H1 (cell line): Measurements from ENCODE around the gene MAD2L2. TPM values are rescaled to one million over a fixed set of nuclear protein-coding genes. Genes with fewer than 3 reads are reported as not detected.

Experiments
- CEBPB ChIP-seq: IDR thresholded peaks from 2 replicates; pipeline ENCODE4 v1.6.1; 2012; ENCODE audit warnings: low read depth, low read length
- KDM1A ChIP-seq: fragments of 200-600, 300-600 bp; sonication (generic); IDR thresholded peaks from 2 replicates; pipeline ENCODE4 v1.7.1; 2016; ENCODE audit warnings: mild to moderate bottlenecking, low read length, borderline replicate concordance
- SP2 ChIP-seq: IDR thresholded peaks from 2 replicates; pipeline ENCODE4 v1.6.1; 2012; ENCODE audit warnings: mild to moderate bottlenecking, low read length, inconsistent platforms
- polyA plus RNA-seq, 7 experiments: library from polyadenylated mRNA; depleted of rRNA in 3 of 7; stranded (reverse) in 5 of 7; unstranded in 2 of 7; fragments of >200 nt in 5 of 7; fragments of 200-250 nt in 2 of 7; gene quantifications; 1 replicate in 5 of 7; 2 replicates in 1 of 7; 4 replicates in 1 of 7; pipeline versions ENCODE4 v1.2.1 to v1.2.3, GENCODE V29; 2011 to 2013; ENCODE audit warnings: missing spikeins in 2 of 7, mixed read lengths in 2 of 7
- total RNA-seq: library from RNA; stranded (reverse); fragmentation: NEBNext Ultra II Directional; extraction: Animal tissue kit (Norgen Biotek cat#: 25700); gene quantifications from 2 replicates; pipeline ENCODE4 v1.2.1, GENCODE V29; 2021

MAD2L2 gene
- total and polyA plus RNA-seq, 2 of the 8 experiments (the other 6 are each of a cell fraction or from before 2014, with no cell fraction given), result 310 to 469 TPM

GRCh38 chr1:11647333-11647732, 33.6 kb downstream of the MAD2L2 start (continued):
- no peak for TF ChIP-seq KDM1A
- no peak for TF ChIP-seq CEBPB
- TF ChIP-seq SP2, result no peak
